ENCODE results near the gene XYLT2. TPM values are rescaled to one million over a fixed set of nuclear protein-coding genes. Genes with fewer than 3 reads are reported as not detected.
"Not testable (repeated sequence)": the region's sequence is repeated elsewhere in the genome, so short reads cannot be mapped to it uniquely, and the experiment has no call there.

Gene XYLT2
- total RNA-seq, 1 donor from 2014 or later = 30.4 TPM

DNA sequence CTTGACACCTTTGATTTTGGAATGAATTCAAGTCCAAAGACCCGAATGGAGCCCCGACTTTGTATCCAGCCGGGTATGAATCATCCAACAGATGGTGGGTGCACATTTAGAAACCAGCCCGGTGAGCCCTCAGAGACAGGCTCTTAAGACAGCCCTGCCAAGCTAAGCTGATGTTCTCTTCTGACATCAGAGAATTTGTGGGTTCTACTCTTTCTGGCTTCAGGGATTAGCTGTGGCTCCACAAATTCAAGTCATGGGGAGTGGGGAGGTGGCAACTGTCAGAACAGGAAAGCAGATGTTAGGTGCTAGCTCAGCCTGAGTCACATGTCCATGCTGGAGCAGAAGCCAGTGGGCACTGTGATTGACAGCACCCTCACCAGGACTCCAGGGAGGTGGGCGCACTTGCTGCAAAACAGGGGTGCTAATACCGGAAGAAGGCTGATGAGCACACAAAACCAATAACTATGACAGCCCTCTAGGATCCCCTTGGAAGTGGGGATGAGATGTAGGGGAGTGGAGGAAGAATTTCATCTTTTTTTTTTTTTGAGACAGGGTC lies 31.4 kb upstream of the XYLT2 start:
- no peak for DNase-seq (ENCODE audit: extremely low spot score in 2 of 2)
- intact Hi-C loops (cut with DNase I) = no loop called here
- H3K4me1 ChIP-seq = peaks cover 15% of the 10 kb centered on the region

DNA sequence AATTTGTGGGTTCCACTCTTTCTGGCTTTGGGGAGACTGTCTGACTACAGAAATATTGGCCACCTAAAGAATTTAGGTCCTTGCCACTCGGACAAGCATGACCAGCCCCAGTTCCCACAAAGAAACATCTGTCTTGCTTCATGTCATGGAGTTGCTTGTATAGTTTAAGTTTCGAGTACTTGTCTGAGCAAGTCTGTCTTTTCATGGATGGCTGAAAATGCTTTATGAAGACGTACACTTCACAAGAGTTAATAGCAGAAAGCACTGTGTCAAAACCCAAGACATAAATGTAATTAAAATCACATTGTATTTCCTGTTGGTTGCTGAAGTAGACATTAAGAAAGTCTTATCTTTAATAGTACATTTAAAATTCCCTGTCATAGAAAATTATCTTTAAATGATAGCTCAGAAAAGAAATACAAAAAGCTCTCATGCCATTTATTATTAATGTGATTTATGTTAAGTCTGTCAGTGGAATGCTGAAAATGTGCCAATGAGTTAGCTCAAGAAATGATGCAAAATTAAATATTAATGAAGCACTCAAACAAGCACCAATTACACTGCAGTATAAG lies 29.8 kb upstream of the XYLT2 start:
- H3K4me1 ChIP-seq = peaks cover 18% of the 10 kb centered on the region
- H3K27me3 ChIP-seq = no peaks in the 10 kb centered on the region
- no peak overlapping the region for H3K4me3 ChIP-seq
- H3K27ac ChIP-seq = no peak overlapping the region
- intact Hi-C loops (cut with DNase I) = no loop called here
- no peaks in the 10 kb centered on the region for H3K9me3 ChIP-seq
- DNase-seq (ENCODE audit: extremely low spot score in 2 of 2) = no peak
- TF ChIP-seq POLR2AphosphoS5 (IDR thresholded peaks at IDR 0.05; ENCODE audit: insufficient read depth in 1 of 2, low read depth in 1 of 2) (peak in 1 of 2 donors; percentile 39), POLR2A (IDR thresholded peaks at IDR 0.05) (no peak)
- no peaks in the 10 kb centered on the region for H3K36me3 ChIP-seq

More for the DNA sequence above, 31.4 kb upstream of the XYLT2 start:
- TF ChIP-seq, protein P1, sequence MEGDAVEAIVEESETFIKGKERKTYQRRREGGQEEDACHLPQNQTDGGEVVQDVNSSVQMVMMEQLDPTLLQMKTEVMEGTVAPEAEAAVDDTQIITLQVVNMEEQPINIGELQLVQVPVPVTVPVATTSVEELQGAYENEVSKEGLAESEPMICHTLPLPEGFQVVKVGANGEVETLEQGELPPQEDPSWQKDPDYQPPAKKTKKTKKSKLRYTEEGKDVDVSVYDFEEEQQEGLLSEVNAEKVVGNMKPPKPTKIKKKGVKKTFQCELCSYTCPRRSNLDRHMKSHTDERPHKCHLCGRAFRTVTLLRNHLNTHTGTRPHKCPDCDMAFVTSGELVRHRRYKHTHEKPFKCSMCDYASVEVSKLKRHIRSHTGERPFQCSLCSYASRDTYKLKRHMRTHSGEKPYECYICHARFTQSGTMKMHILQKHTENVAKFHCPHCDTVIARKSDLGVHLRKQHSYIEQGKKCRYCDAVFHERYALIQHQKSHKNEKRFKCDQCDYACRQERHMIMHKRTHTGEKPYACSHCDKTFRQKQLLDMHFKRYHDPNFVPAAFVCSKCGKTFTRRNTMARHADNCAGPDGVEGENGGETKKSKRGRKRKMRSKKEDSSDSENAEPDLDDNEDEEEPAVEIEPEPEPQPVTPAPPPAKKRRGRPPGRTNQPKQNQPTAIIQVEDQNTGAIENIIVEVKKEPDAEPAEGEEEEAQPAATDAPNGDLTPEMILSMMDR (IDR thresholded peaks at IDR 0.05) = no peak
- no peak for TF ChIP-seq POLR2AphosphoS5 (IDR thresholded peaks at IDR 0.05; ENCODE audit: insufficient read depth in 1 of 2, low read depth in 1 of 2)
- TF ChIP-seq POLR2A (IDR thresholded peaks at IDR 0.05) = no peak
- H3K9me3 ChIP-seq = no peaks in the 10 kb centered on the region
- H3K27me3 ChIP-seq = no peaks in the 10 kb centered on the region
- no peak overlapping the region for H3K27ac ChIP-seq
- H3K4me3 ChIP-seq = no peak overlapping the region
- no peaks in the 10 kb centered on the region for H3K36me3 ChIP-seq

DNA sequence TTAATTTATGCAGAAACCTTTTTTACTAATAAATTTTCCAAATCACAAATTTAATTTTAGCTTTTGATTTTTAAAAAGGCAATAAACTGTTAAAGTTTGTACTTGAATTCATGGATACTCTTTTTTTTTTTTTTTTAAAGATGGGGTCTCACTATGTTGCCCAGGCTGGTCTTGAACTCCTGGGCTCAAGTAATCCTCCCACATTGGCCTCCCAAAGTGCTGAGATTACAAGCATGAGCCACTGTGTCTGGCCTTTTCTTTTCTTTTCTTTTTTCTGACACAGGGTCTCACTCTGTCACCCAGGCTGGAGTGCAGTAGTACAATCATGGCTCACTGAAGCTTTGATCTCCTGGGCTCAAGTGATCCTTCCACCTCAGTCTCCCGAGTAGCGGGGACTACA lies 29.3 kb upstream of the XYLT2 start:
- H3K27me3 ChIP-seq; DNase-seq (ENCODE audit: extremely low spot score in 2 of 2); H3K4me3 ChIP-seq; H3K27ac ChIP-seq; H3K9me3 ChIP-seq; intact Hi-C loops (cut with DNase I); H3K36me3 ChIP-seq: not testable (repeated sequence)
- peaks cover 18% of the 10 kb centered on the region for H3K4me1 ChIP-seq

DNA sequence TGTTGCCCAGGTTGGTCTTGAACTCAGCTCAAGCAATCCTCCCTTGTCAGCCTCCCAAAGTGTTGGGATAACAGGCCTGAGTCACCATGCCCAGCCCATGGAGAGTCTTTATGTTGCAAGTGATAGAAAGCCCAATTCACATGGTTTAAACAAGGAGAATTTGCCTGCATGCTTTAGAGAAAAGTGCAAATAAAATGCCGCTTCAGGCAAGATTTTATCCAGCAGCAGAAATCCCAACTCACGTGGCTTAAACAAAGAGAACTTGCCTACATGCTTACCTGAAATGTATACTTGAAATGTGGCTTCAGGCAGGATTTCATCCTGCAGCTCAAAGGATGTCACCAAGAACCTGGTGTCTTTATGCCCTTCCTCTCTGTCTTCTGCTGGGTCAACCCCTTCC lies 28.8 kb upstream of the XYLT2 start:
- H3K27ac ChIP-seq = no peak overlapping the region
- no peak for DNase-seq (ENCODE audit: extremely low spot score in 2 of 2)
- no peak for TF ChIP-seq POLR2AphosphoS5 (IDR thresholded peaks at IDR 0.05; ENCODE audit: insufficient read depth in 1 of 2, low read depth in 1 of 2)
- TF ChIP-seq POLR2A (IDR thresholded peaks at IDR 0.05) = no peak
- TF ChIP-seq, protein P1 (IDR thresholded peaks at IDR 0.05) = no peak
- H3K36me3 ChIP-seq = no peaks in the 10 kb centered on the region
- peaks cover 18% of the 10 kb centered on the region for H3K4me1 ChIP-seq
- H3K27me3 ChIP-seq = no peaks in the 10 kb centered on the region
- H3K9me3 ChIP-seq = no peaks in the 10 kb centered on the region
- intact Hi-C loops (cut with DNase I) = no loop called here
- H3K4me3 ChIP-seq = no peak overlapping the region

DNA sequence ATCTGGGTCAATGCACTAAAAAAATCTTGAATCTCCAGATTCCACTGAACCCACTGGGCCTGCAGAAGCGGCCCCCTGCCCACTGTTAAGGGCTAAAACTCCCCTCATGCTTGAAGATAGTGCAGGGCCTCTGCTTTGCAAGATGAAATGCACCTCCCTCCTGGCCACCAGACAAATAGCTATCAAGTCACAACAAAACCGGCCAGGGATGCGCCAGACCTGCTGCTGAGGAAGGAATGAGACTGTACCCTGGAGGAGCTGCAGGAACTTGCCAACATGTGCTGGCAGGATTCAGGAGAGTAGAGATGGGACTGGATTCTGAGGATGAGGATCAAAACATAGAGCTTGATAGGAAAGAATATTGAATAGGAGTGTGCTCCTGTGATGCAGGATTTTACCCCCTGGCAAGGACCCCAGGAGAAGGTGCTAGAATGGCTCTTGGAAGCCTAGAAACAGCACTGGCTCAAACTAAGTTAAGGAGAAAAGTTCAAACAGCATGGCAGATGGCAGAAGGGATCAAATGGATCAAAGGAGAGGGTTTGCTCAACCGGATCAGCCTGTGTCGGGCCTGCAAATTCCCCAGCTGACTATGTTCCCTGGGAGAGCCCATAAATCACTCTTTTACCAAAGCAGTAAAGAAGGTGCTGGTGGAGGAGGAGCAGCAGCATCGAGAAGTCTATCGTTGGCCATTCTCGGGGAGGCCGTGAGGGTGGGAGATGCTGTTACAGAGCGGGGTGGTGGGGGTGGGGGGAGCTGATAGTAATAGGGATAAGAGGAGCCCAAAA lies 27.2 kb upstream of the XYLT2 start:
- Histone ChIP-seq H3K4me3 (peak overlapping the region in 1 of 2 donors; percentile 15), H3K36me3 (no peaks in the 10 kb centered on the region), H3K27me3 (no peaks in the 10 kb centered on the region), H3K9me3 (no peaks in the 10 kb centered on the region), H3K4me1 (peaks cover 18% of the 10 kb centered on the region), H3K27ac (peak overlapping the region; percentile 30)
- no peak for DNase-seq (ENCODE audit: extremely low spot score in 2 of 2)
- intact Hi-C loops (cut with DNase I) = no loop called here
- TF ChIP-seq, protein P1 (IDR thresholded peaks at IDR 0.05) = no peak
- TF ChIP-seq POLR2AphosphoS5 (IDR thresholded peaks at IDR 0.05; ENCODE audit: insufficient read depth in 1 of 2, low read depth in 1 of 2) (peak in 1 of 2 donors; percentile 61), POLR2A (IDR thresholded peaks at IDR 0.05) (no peak)
